Coronary artery (tissue), 2 donors: ENCODE measurements around the gene TOR2A.

Experiments
- DNase-seq: peaks from one replicate; pipeline ENCODE4 v3.0.0-alpha.2; 2017; ENCODE audit warnings: low spot score
- H3K27ac ChIP-seq, 2 donors: fragments of 200-600 bp; sonication (generic); one replicate each; pipeline ENCODE4 v1.5.1; 2016 to 2019
- H3K4me3 ChIP-seq: fragments of 200-600 bp; sonication (generic); 2 replicates; pipeline ENCODE4 v1.5.1; 2016; ENCODE audit warnings: mild to moderate bottlenecking, moderate library complexity
- CTCF ChIP-seq: fragments of 200-600 bp; sonication (generic); IDR thresholded peaks from one replicate; pipeline ENCODE4 v1.5.1; 2019; ENCODE audit warnings: antibody characterized with exemption

Gene TOR2A

GRCh38 chr9:127705577-127706379 lies 29.3 kb downstream of the TOR2A start:
- H3K27ac ChIP-seq: no peak overlapping the region
- no peak for DNase-seq

GRCh38 chr9:127703289-127703946 lies 31.7 kb downstream of the TOR2A start:
- no peak for DNase-seq
- no peak overlapping the region for H3K27ac ChIP-seq
- no peak overlapping the region for H3K4me3 ChIP-seq
- no peak for TF ChIP-seq CTCF

More at GRCh38 chr9:127705577-127706379, 29.3 kb downstream of the TOR2A start:
- no peak for TF ChIP-seq CTCF
- no peak overlapping the region for H3K4me3 ChIP-seq

- H3K27ac ChIP-seq: no peak overlapping the region
- no peak overlapping the region for H3K4me3 ChIP-seq
- DNase-seq: no peak
- TF ChIP-seq CTCF: no peak
Observed at GRCh38 chr9:127700594-127701255, 34.4 kb downstream of the TOR2A start.

GRCh38 chr9:127700140-127700539 lies 35.0 kb downstream of the TOR2A start:
- no peak overlapping the region for H3K27ac ChIP-seq
- H3K4me3 ChIP-seq: no peak overlapping the region
- TF ChIP-seq CTCF: no peak
- DNase-seq: no peak

GRCh38 chr9:127698985-127699670 lies 36.0 kb downstream of the TOR2A start:
- peak; percentile 99 for DNase-seq
- no peak for TF ChIP-seq CTCF
- peak overlapping the region; percentile 54 to 90 for H3K27ac ChIP-seq
- peak overlapping the region; percentile 61 for H3K4me3 ChIP-seq

- Histone ChIP-seq H3K27ac (peak overlapping the region in 1 of 2 donors; percentile 90), H3K4me3 (no peak overlapping the region)
- TF ChIP-seq CTCF: no peak
- no peak for DNase-seq
Observed at GRCh38 chr9:127698386-127698785, 36.7 kb downstream of the TOR2A start.
